ENCODE measurements around the gene WAS.
"Not testable (repeated sequence)": the region's sequence is repeated elsewhere in the genome, so short reads cannot be mapped to it uniquely, and the experiment has no call there.

WAS gene

DNA sequence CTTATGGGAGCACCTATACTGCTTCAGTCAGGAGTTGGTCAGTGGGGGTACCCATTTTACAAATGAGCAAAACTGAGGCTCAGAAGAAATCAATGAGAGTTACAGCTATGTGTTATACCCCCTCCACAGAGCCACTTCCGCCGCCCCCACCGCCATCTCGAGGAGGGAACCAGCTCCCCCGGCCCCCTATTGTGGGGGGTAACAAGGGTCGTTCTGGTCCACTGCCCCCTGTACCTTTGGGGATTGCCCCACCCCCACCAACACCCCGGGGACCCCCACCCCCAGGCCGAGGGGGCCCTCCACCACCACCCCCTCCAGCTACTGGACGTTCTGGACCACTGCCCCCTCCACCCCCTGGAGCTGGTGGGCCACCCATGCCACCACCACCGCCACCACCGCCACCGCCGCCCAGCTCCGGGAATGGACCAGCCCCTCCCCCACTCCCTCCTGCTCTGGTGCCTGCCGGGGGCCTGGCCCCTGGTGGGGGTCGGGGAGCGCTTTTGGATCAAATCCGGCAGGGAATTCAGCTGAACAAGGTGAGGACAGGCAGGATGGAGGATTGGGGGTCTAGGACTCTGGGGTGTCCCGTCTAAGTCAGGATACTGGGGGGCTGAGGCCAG, 5.0 kb downstream of the WAS start:
- in situ Hi-C loops (cut with MboI; ENCODE audit: low sequenced_read_pairs, unreplicated experiment) = no loop called here
- no peak for DNase-seq (ENCODE audit: low spot score)
- TF ChIP-seq, protein P1, sequence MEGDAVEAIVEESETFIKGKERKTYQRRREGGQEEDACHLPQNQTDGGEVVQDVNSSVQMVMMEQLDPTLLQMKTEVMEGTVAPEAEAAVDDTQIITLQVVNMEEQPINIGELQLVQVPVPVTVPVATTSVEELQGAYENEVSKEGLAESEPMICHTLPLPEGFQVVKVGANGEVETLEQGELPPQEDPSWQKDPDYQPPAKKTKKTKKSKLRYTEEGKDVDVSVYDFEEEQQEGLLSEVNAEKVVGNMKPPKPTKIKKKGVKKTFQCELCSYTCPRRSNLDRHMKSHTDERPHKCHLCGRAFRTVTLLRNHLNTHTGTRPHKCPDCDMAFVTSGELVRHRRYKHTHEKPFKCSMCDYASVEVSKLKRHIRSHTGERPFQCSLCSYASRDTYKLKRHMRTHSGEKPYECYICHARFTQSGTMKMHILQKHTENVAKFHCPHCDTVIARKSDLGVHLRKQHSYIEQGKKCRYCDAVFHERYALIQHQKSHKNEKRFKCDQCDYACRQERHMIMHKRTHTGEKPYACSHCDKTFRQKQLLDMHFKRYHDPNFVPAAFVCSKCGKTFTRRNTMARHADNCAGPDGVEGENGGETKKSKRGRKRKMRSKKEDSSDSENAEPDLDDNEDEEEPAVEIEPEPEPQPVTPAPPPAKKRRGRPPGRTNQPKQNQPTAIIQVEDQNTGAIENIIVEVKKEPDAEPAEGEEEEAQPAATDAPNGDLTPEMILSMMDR (IDR thresholded peaks at IDR 0.05; ENCODE audit: borderline replicate concordance, control extremely low read depth, extremely low read depth, insufficient read depth, missing control alignments) = no peak

DNA sequence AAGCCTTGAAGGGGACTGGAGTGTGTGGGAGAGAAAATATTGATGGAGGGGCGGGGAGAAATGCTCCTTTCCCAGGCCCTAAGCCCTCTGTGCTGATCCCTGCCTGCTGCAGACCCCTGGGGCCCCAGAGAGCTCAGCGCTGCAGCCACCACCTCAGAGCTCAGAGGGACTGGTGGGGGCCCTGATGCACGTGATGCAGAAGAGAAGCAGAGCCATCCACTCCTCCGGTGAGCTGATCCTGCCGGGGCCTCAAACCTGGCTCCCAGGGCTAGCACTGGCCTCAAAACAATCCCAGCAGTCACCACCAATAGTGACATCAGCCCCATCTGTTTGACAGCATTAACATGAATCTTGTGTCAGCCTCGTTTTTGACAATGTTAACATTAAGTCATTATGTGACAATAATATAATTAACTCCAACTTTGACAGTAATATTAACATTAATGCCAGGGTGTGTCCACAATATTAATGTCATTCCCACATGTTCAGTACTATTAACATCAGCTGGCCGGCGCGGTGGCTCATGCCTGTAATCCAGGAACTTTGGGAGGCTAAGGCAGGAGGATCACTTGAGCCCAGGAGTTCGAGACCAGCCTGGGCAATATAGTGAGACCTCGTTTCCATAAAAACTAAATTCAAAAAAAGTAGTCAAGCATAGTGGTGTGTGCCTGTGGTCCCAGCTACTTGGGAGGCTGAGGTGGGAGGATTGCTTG, 5.8 kb downstream of the WAS start:
- no peak for DNase-seq (ENCODE audit: low spot score)
- in situ Hi-C loops (cut with MboI; ENCODE audit: low sequenced_read_pairs, unreplicated experiment) = no loop called here
- TF ChIP-seq, protein P1 (IDR thresholded peaks at IDR 0.05; ENCODE audit: borderline replicate concordance, control extremely low read depth, extremely low read depth, insufficient read depth, missing control alignments) = no peak

DNA sequence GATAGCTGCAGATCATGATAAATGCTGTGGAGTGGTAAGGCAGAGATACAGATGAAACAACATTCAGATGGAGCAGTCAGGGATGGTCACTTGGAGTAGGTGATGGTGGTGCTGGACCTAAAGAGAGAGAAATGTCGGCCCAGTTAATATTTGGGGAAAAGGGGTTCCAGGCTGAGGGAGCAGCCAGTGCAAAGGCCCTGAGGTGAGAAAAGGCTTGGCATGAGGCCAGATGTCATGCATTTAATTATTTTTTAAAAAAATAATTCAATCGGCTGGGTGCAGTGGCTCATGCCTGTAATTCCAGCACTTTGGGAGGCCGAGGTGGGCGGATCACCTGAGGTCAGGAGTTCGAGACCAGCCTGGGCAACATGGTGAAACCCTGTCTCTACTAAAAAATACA, 8.1 kb downstream of the WAS start:
- in situ Hi-C loops (cut with MboI; ENCODE audit: low sequenced_read_pairs, unreplicated experiment); DNase-seq (ENCODE audit: low spot score): not testable (repeated sequence)

DNA sequence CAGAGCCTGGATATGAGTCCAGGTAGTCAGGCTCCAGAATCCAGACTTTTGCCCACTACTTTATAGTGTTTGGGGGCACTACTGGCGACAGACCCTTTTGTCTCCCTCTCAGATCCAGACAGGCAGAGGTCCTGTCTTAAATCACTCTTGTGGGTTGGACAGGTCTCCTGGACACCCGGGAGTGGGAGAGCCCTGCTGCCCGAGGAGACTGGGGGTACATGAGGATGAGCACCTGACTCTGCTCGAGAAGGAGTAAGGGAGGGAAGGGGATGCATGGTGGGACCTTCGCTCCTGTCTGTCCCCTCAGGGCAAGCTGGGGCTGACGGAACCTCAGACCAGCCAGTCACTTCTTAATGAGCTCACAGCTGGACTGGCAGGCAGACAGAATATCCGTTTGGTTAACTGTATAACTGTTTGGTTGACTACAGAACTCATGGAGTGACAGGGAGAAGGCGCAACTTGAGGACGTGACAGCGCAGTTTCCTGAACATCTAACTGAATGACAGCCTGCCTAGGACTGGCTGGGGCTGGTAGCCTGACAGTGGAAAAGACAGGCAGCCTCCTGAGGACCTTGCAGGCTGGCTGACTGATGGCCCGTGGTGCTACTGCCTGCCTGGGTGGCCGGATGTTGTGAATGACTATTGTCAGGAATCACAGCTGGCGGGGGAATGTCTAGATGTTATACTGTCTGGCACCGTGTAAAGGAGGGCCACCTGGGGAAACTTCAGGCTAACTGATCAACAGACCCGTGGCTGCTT, 11.4 kb downstream of the WAS start:
- DNase-seq (ENCODE audit: low spot score) = no peak
- TF ChIP-seq, protein P1 (IDR thresholded peaks at IDR 0.05; ENCODE audit: borderline replicate concordance, control extremely low read depth, extremely low read depth, insufficient read depth, missing control alignments) = no peak
- in situ Hi-C loops (cut with MboI; ENCODE audit: low sequenced_read_pairs, unreplicated experiment) = no loop called here

DNA sequence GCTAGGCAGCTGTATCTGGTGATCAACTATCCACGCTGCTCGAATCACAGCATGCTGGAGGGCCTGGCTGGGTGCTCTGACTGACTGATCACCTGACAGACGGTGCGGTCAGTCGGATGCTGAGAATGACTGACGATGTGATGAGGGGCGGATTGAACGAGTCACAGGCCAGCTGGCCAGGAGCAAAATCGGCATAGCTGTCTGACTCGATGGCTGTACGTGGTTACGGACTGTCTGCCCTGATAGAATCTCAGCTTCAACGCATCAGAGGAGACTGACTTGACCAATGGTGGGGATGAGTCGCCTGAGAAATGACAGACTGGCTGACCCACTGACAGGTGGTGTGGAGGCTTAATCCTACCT, 11.9 kb downstream of the WAS start:
- in situ Hi-C loops (cut with MboI; ENCODE audit: low sequenced_read_pairs, unreplicated experiment) = no loop called here
- no peak for DNase-seq (ENCODE audit: low spot score)
- TF ChIP-seq, protein P1 (IDR thresholded peaks at IDR 0.05; ENCODE audit: borderline replicate concordance, control extremely low read depth, extremely low read depth, insufficient read depth, missing control alignments) = no peak

DNA sequence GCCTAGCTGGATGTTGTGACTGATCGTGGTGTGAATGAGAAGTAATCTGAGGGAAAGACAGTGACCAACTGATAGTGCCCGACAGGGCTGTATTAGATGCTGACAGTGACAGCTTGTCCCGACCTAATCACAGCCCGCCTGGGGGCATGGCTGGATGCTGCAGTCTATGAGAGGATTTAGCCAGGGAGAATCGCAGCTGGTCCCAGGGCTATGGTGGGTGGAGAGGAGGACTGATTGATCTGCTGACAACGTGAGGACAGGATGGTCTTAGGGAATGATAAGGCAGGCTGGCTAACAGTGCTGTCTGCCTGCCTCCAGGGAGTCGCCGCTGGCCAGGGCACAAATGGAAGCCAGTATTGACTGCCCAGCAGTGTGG, 12.3 kb downstream of the WAS start:
- in situ Hi-C loops (cut with MboI; ENCODE audit: low sequenced_read_pairs, unreplicated experiment) = no loop called here
- no peak for DNase-seq (ENCODE audit: low spot score)
- TF ChIP-seq, protein P1 (IDR thresholded peaks at IDR 0.05; ENCODE audit: borderline replicate concordance, control extremely low read depth, extremely low read depth, insufficient read depth, missing control alignments) = no peak
